ENCODE results near the gene DUOXA1.

Gene DUOXA1

GRCh38 chr15:45128971-45129639, 574 bp downstream of the DUOXA1 start:
- H3K27me3 ChIP-seq (replicated peaks; ENCODE audit: control insufficient read depth, insufficient read depth, low read length) = peaks cover 55% of the 10 kb centered on the region
- H3K36me3 ChIP-seq (ENCODE audit: control insufficient read depth, insufficient read depth, low read length, severe bottlenecking) = no peaks in the 10 kb centered on the region
- no peaks in the 10 kb centered on the region for H3K9me3 ChIP-seq (ENCODE audit: control insufficient read depth, low read length)
- no peak overlapping the region for H3K9ac ChIP-seq (ENCODE audit: low read length)
- peak overlapping the region; percentile 17 for H3K4me3 ChIP-seq (ENCODE audit: low read length)
- DNase-seq (ENCODE audit: low read depth) = no peak
- H3K4me1 ChIP-seq (ENCODE audit: control insufficient read depth, insufficient read depth, low read length) = no peaks in the 10 kb centered on the region

- peaks cover 48% of the 10 kb centered on the region for H3K27me3 ChIP-seq (replicated peaks; ENCODE audit: control insufficient read depth, insufficient read depth, low read length)
- no peaks in the 10 kb centered on the region for H3K4me1 ChIP-seq (ENCODE audit: control insufficient read depth, insufficient read depth, low read length)
- H3K36me3 ChIP-seq (ENCODE audit: control insufficient read depth, insufficient read depth, low read length, severe bottlenecking) = no peaks in the 10 kb centered on the region
- peak; percentile 42 for DNase-seq (ENCODE audit: low read depth)
- no peaks in the 10 kb centered on the region for H3K9me3 ChIP-seq (ENCODE audit: control insufficient read depth, low read length)
- H3K4me3 ChIP-seq (ENCODE audit: low read length) = no peak overlapping the region
- H3K9ac ChIP-seq (ENCODE audit: low read length) = no peak overlapping the region
These were observed 3.0 kb downstream of the DUOXA1 start for GRCh38 chr15:45126535-45127158.

GRCh38 chr15:45123397-45123796, 6.3 kb downstream of the DUOXA1 start:
- Histone ChIP-seq H3K4me1 (ENCODE audit: control insufficient read depth, insufficient read depth, low read length) (no peaks in the 10 kb centered on the region), H3K9me3 (ENCODE audit: control insufficient read depth, low read length) (no peaks in the 10 kb centered on the region), H3K27me3 (replicated peaks; ENCODE audit: control insufficient read depth, insufficient read depth, low read length) (peaks cover 34% of the 10 kb centered on the region), H3K36me3 (ENCODE audit: control insufficient read depth, insufficient read depth, low read length, severe bottlenecking) (no peaks in the 10 kb centered on the region), H3K9ac (ENCODE audit: low read length) (no peak overlapping the region), H3K4me3 (ENCODE audit: low read length) (no peak overlapping the region)
- DNase-seq (ENCODE audit: low read depth) = no peak

GRCh38 chr15:45122719-45123118, 7.0 kb downstream of the DUOXA1 start:
- Histone ChIP-seq H3K27me3 (replicated peaks; ENCODE audit: control insufficient read depth, insufficient read depth, low read length) (peaks cover 28% of the 10 kb centered on the region), H3K36me3 (ENCODE audit: control insufficient read depth, insufficient read depth, low read length, severe bottlenecking) (no peaks in the 10 kb centered on the region), H3K9me3 (ENCODE audit: control insufficient read depth, low read length) (no peaks in the 10 kb centered on the region), H3K4me3 (ENCODE audit: low read length) (no peak overlapping the region), H3K4me1 (ENCODE audit: control insufficient read depth, insufficient read depth, low read length) (peaks cover 2% of the 10 kb centered on the region), H3K9ac (ENCODE audit: low read length) (no peak overlapping the region)
- no peak for DNase-seq (ENCODE audit: low read depth)

- H3K27me3 ChIP-seq (replicated peaks; ENCODE audit: control insufficient read depth, insufficient read depth, low read length) = peaks cover 32% of the 10 kb centered on the region
- no peaks in the 10 kb centered on the region for H3K36me3 ChIP-seq (ENCODE audit: control insufficient read depth, insufficient read depth, low read length, severe bottlenecking)
- peak; percentile 61 for DNase-seq (ENCODE audit: low read depth)
These were observed 7.8 kb downstream of the DUOXA1 start for GRCh38 chr15:45121706-45122417.

GRCh38 chr15:45121020-45121419, 8.7 kb downstream of the DUOXA1 start:
- Histone ChIP-seq H3K36me3 (ENCODE audit: control insufficient read depth, insufficient read depth, low read length, severe bottlenecking) (no peaks in the 10 kb centered on the region), H3K9ac (ENCODE audit: low read length) (no peak overlapping the region), H3K9me3 (ENCODE audit: control insufficient read depth, low read length) (no peaks in the 10 kb centered on the region), H3K4me3 (ENCODE audit: low read length) (no peak overlapping the region), H3K27me3 (replicated peaks; ENCODE audit: control insufficient read depth, insufficient read depth, low read length) (peaks cover 36% of the 10 kb centered on the region), H3K4me1 (ENCODE audit: control insufficient read depth, insufficient read depth, low read length) (peaks cover 3% of the 10 kb centered on the region)
- DNase-seq (ENCODE audit: low read depth) = no peak

More at GRCh38 chr15:45121706-45122417, 7.8 kb downstream of the DUOXA1 start:
- Histone ChIP-seq H3K4me1 (ENCODE audit: control insufficient read depth, insufficient read depth, low read length) (peaks cover 3% of the 10 kb centered on the region), H3K9ac (ENCODE audit: low read length) (no peak overlapping the region), H3K9me3 (ENCODE audit: control insufficient read depth, low read length) (no peaks in the 10 kb centered on the region), H3K4me3 (ENCODE audit: low read length) (no peak overlapping the region)

- H3K4me3 ChIP-seq (ENCODE audit: low read length) = no peak overlapping the region
- H3K4me1 ChIP-seq (ENCODE audit: control insufficient read depth, insufficient read depth, low read length) = peaks cover 3% of the 10 kb centered on the region
- DNase-seq (ENCODE audit: low read depth) = no peak
- no peaks in the 10 kb centered on the region for H3K9me3 ChIP-seq (ENCODE audit: control insufficient read depth, low read length)
- peaks cover 37% of the 10 kb centered on the region for H3K27me3 ChIP-seq (replicated peaks; ENCODE audit: control insufficient read depth, insufficient read depth, low read length)
- H3K36me3 ChIP-seq (ENCODE audit: control insufficient read depth, insufficient read depth, low read length, severe bottlenecking) = no peaks in the 10 kb centered on the region
- no peak overlapping the region for H3K9ac ChIP-seq (ENCODE audit: low read length)
These were observed 9.4 kb downstream of the DUOXA1 start for GRCh38 chr15:45120081-45120972.

GRCh38 chr15:45118996-45119395, 10.7 kb downstream of the DUOXA1 start:
- H3K4me1 ChIP-seq (ENCODE audit: control insufficient read depth, insufficient read depth, low read length) = peaks cover 3% of the 10 kb centered on the region
- peaks cover 42% of the 10 kb centered on the region for H3K27me3 ChIP-seq (replicated peaks; ENCODE audit: control insufficient read depth, insufficient read depth, low read length)
- no peak overlapping the region for H3K9ac ChIP-seq (ENCODE audit: low read length)
- DNase-seq (ENCODE audit: low read depth) = no peak
- H3K9me3 ChIP-seq (ENCODE audit: control insufficient read depth, low read length) = no peaks in the 10 kb centered on the region
- H3K36me3 ChIP-seq (ENCODE audit: control insufficient read depth, insufficient read depth, low read length, severe bottlenecking) = no peaks in the 10 kb centered on the region
- H3K4me3 ChIP-seq (ENCODE audit: low read length) = no peak overlapping the region

GRCh38 chr15:45118131-45118588, 11.5 kb downstream of the DUOXA1 start:
- Histone ChIP-seq H3K4me3 (ENCODE audit: low read length) (peak overlapping the region; percentile 12), H3K4me1 (ENCODE audit: control insufficient read depth, insufficient read depth, low read length) (peaks cover 3% of the 10 kb centered on the region), H3K36me3 (ENCODE audit: control insufficient read depth, insufficient read depth, low read length, severe bottlenecking) (no peaks in the 10 kb centered on the region), H3K27me3 (replicated peaks; ENCODE audit: control insufficient read depth, insufficient read depth, low read length) (peaks cover 50% of the 10 kb centered on the region), H3K9ac (ENCODE audit: low read length) (no peak overlapping the region), H3K9me3 (ENCODE audit: control insufficient read depth, low read length) (no peaks in the 10 kb centered on the region)
- DNase-seq (ENCODE audit: low read depth) = peak; percentile 97

- H3K27me3 ChIP-seq (replicated peaks; ENCODE audit: control insufficient read depth, insufficient read depth, low read length) = peaks cover 56% of the 10 kb centered on the region
- H3K9ac ChIP-seq (ENCODE audit: low read length) = no peak overlapping the region
- DNase-seq (ENCODE audit: low read depth) = no peak
- H3K36me3 ChIP-seq (ENCODE audit: control insufficient read depth, insufficient read depth, low read length, severe bottlenecking) = no peaks in the 10 kb centered on the region
- H3K4me1 ChIP-seq (ENCODE audit: control insufficient read depth, insufficient read depth, low read length) = peaks cover 4% of the 10 kb centered on the region
- H3K9me3 ChIP-seq (ENCODE audit: control insufficient read depth, low read length) = no peaks in the 10 kb centered on the region
- H3K4me3 ChIP-seq (ENCODE audit: low read length) = peak overlapping the region; percentile 12
These were observed 12.2 kb downstream of the DUOXA1 start for GRCh38 chr15:45117308-45118130.

Measured in adipocyte (in vitro differentiated cells).